ENCODE measurements around the gene METTL14. TPM values are rescaled to one million over a fixed set of nuclear protein-coding genes. Genes with fewer than 3 reads are reported as not detected.

METTL14 gene
- total RNA-seq, 2 experiments from 2014 or later, result 39.3 to 46.1 TPM

GRCh38 chr4:118714682-118715081, 29.5 kb downstream of the METTL14 start:
- Mint-ChIP-seq H3K4me3 (no peak overlapping the region), H3K27me3 (no peaks in the 10 kb centered on the region), H3K4me1 (ENCODE audit: low read depth) (peaks cover 12% of the 10 kb centered on the region), H3K27ac (no peak overlapping the region), H3K36me3 (ENCODE audit: low read depth) (peaks cover 14% of the 10 kb centered on the region), H3K9me3 (no peaks in the 10 kb centered on the region)
- no peak for TF ChIP-seq CTCF (IDR thresholded peaks at IDR 0.05)
- intact Hi-C loops (cut with micrococcal nuclease), result no loop called here
- no peak for ATAC-seq
- ChIA-PET CTCF (interaction anchor here (1.2 kb wide), 1 partner anchor 8 kb away, joined by 3 read pairs; no protein-coding TSS in a partner anchor), POLR2A (no interaction called here)
- no peak for DNase-seq

- Mint-ChIP-seq H3K27me3 (no peaks in the 10 kb centered on the region), H3K4me3 (no peak overlapping the region), H3K27ac (no peak overlapping the region), H3K36me3 (ENCODE audit: low read depth) (peaks cover 9% of the 10 kb centered on the region), H3K9me3 (no peaks in the 10 kb centered on the region), H3K4me1 (ENCODE audit: low read depth) (peaks cover 12% of the 10 kb centered on the region)
- intact Hi-C loops (cut with micrococcal nuclease), result no loop called here
- CTCF ChIA-PET, result no interaction called here
- TF ChIP-seq CTCF (IDR thresholded peaks at IDR 0.05), result no peak
- ATAC-seq (no peak), DNase-seq (no peak)
- POLR2A ChIA-PET, result no interaction called here
Measured at GRCh38 chr4:118716304-118716703, 31.1 kb downstream of the METTL14 start.

GRCh38 chr4:118718511-118719170, 33.4 kb downstream of the METTL14 start:
- no peaks in the 10 kb centered on the region for H3K4me1 Mint-ChIP-seq (ENCODE audit: low read depth)
- ChIA-PET POLR2A (no interaction called here), CTCF (no interaction called here)
- no peaks in the 10 kb centered on the region for H3K27me3 Mint-ChIP-seq
- peaks cover 9% of the 10 kb centered on the region for H3K36me3 Mint-ChIP-seq (ENCODE audit: low read depth)
- H3K27ac Mint-ChIP-seq, result no peak overlapping the region
- H3K4me3 Mint-ChIP-seq, result no peak overlapping the region
- no peak for TF ChIP-seq CTCF (IDR thresholded peaks at IDR 0.05)
- ATAC-seq (no peak), DNase-seq (no peak)
- intact Hi-C loops (cut with micrococcal nuclease), result no loop called here
- H3K9me3 Mint-ChIP-seq, result no peaks in the 10 kb centered on the region

GRCh38 chr4:118721752-118722151, 36.6 kb downstream of the METTL14 start:
- Mint-ChIP-seq H3K4me1 (ENCODE audit: low read depth) (no peaks in the 10 kb centered on the region), H3K27me3 (no peaks in the 10 kb centered on the region), H3K27ac (no peak overlapping the region), H3K4me3 (no peak overlapping the region), H3K36me3 (ENCODE audit: low read depth) (peaks cover 23% of the 10 kb centered on the region), H3K9me3 (no peaks in the 10 kb centered on the region)
- TF ChIP-seq CTCF (IDR thresholded peaks at IDR 0.05), result no peak
- ChIA-PET CTCF (no interaction called here), POLR2A (no interaction called here)
- no peak for ATAC-seq
- no peak for DNase-seq
- intact Hi-C loops (cut with micrococcal nuclease), result no loop called here

- POLR2A ChIA-PET, result no interaction called here
- no peaks in the 10 kb centered on the region for H3K27me3 Mint-ChIP-seq
- intact Hi-C loops (cut with micrococcal nuclease), result no loop called here
- ATAC-seq (no peak), DNase-seq (no peak)
- H3K9me3 Mint-ChIP-seq, result no peaks in the 10 kb centered on the region
- CTCF ChIA-PET, result interaction anchor here (1.0 kb wide), 1 partner anchor 16 kb away, joined by 3 read pairs; no protein-coding TSS in a partner anchor
- TF ChIP-seq CTCF (IDR thresholded peaks at IDR 0.05), result no peak
- H3K4me1 Mint-ChIP-seq (ENCODE audit: low read depth), result no peaks in the 10 kb centered on the region
- peaks cover 23% of the 10 kb centered on the region for H3K36me3 Mint-ChIP-seq (ENCODE audit: low read depth)
- no peak overlapping the region for H3K27ac Mint-ChIP-seq
- no peak overlapping the region for H3K4me3 Mint-ChIP-seq
Measured at GRCh38 chr4:118723369-118723768, 38.2 kb downstream of the METTL14 start.
